Epithelial cell of proximal tubule (primary cell): ENCODE data around the gene CST3. TPM values are rescaled to one million over a fixed set of nuclear protein-coding genes. Genes with fewer than 3 reads are reported as not detected.

Experiments used
- DNase-seq: peaks from one replicate; pipeline ENCODE4 v3.0.0-alpha.2; 2011; ENCODE audit warnings: low read depth
- H3K4me3 ChIP-seq: 2 replicates; pipeline ENCODE4 v1.5.1; 2011; ENCODE audit warnings: low read depth, mild to moderate bottlenecking, low read length
- CTCF ChIP-seq: conservative IDR thresholded peaks from 2 replicates; pipeline ENCODE4 v1.5.1; 2012; ENCODE audit warnings: low read depth, mild to moderate bottlenecking, low read length
- total RNA-seq: library from RNA; depleted of rRNA; stranded (reverse); fragments of >200 nt; gene quantifications from 2 replicates; pipeline ENCODE4 v1.2.3, GENCODE V29; 2015

Gene CST3
- total RNA-seq, 1 donor from 2014 or later, result 347 TPM

- TF ChIP-seq CTCF, result no peak
- H3K4me3 ChIP-seq, result no peak overlapping the region
- no peak for DNase-seq
These were observed 41.7 kb upstream of the CST3 start for GRCh38 chr20:23679133-23680092.

- DNase-seq, result no peak
These were observed 35.5 kb upstream of the CST3 start for GRCh38 chr20:23673209-23673608.

DNA sequence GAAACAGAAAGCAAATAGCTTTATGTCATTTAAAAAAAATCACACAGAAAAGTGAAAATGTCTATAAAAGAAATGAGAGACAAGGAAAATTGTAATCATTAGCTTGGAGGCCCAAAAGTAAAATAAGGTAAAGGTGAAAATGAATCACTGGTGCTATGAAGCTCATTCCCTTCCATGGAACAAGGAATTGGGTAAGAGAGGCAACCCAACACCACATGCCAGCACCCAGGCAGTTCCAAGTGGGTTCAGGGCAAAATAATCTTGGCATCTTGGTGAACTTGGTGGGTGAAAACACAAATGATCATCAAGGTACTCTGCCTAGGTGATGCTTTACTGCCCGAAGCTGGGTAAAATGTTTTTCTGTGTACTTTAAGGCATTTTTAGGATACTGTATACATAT is 34.4 kb upstream of the CST3 start:
- no peak overlapping the region for H3K4me3 ChIP-seq
- no peak for DNase-seq
- TF ChIP-seq CTCF, result no peak

More at GRCh38 chr20:23673209-23673608, 35.5 kb upstream of the CST3 start:
- no peak for TF ChIP-seq CTCF
- no peak overlapping the region for H3K4me3 ChIP-seq

DNA sequence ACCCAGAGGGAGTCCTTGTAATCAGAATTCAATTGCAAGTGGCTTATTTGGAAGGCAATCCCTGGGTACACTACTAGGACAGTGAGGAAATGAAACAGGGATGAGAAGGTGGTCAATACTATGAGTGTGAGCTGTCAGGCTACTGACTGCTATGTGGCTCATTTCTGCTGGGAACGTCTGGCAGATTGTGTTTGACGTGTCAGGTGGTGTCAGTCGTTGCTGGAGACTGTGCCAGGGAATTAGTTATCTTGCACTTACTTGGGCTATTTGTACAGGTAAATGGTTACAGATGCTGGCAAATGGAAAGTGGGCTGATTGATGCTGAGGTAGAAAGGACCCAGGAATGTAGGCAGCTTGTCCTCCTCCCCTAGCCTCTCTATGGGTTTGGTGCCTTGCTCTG is 33.7 kb upstream of the CST3 start:
- no peak for TF ChIP-seq CTCF
- no peak overlapping the region for H3K4me3 ChIP-seq
- DNase-seq, result no peak

GRCh38 chr20:23670361-23670760 is 32.6 kb upstream of the CST3 start:
- no peak for DNase-seq
- no peak overlapping the region for H3K4me3 ChIP-seq
- no peak for TF ChIP-seq CTCF

GRCh38 chr20:23669866-23670265 is 32.1 kb upstream of the CST3 start:
- DNase-seq, result no peak

More at GRCh38 chr20:23669866-23670265, 32.1 kb upstream of the CST3 start:
- no peak overlapping the region for H3K4me3 ChIP-seq
- no peak for TF ChIP-seq CTCF
